ENCODE measurements around the gene DDX1.

GRCh38 chr2:15584316-15584715 lies 7.4 kb upstream of the DDX1 start:
- TF ChIP-seq L3MBTL2 (conservative IDR thresholded peaks at IDR 0.05) (no peak), FOXA1 (IDR thresholded peaks at IDR 0.05) (no peak)

All from HEK293T (cell line).